ENCODE measurements around the gene ROS1. TPM values are rescaled to one million over a fixed set of nuclear protein-coding genes. Genes with fewer than 3 reads are reported as not detected.

Gene ROS1
- total and polyA plus RNA-seq, 2 donors (not counting 3 experiments of a cell fraction or from before 2014, with no cell fraction given) = not detected

GRCh38 chr6:117451671-117452070 is 25.9 kb upstream of the ROS1 start:
- no peaks in the 10 kb centered on the region for H4K20me1 ChIP-seq (replicated peaks; ENCODE audit: control insufficient read depth, extremely low read depth, insufficient read depth, low read length)
- H3K79me2 ChIP-seq (ENCODE audit: control insufficient read depth, insufficient read depth, low read length) = no peaks in the 10 kb centered on the region
- H3K27me3 ChIP-seq (ENCODE audit: control insufficient read depth in 2 of 2, insufficient read depth in 2 of 2, low read length in 2 of 2) = peaks cover 13 to 23% of the 10 kb centered on the region in 2 experiments
- H3K36me3 ChIP-seq (ENCODE audit: control insufficient read depth in 2 of 2, extremely low read depth in 1 of 2, insufficient read depth in 2 of 2, low read length in 2 of 2) = no peaks in the 10 kb centered on the region
- H3K4me2 ChIP-seq (ENCODE audit: insufficient read depth, low read length) = no peak overlapping the region
- no peaks in the 10 kb centered on the region for H3K9me1 ChIP-seq (replicated peaks; ENCODE audit: control insufficient read depth, extremely low read depth, insufficient read depth, low read length)
- DNase-seq (ENCODE audit: low read depth, low spot score) = no peak
- no peak overlapping the region for H3K9ac ChIP-seq (replicated peaks; ENCODE audit: extremely low read depth, insufficient read depth, low read length)
- no peaks in the 10 kb centered on the region for H3K9me3 ChIP-seq (replicated peaks; ENCODE audit: control insufficient read depth, insufficient read depth, low read length)
- no peak overlapping the region for H3K4me3 ChIP-seq (replicated peaks in 1 of 3; ENCODE audit: insufficient read depth in 1 of 3, low read depth in 1 of 3, low read length in 3 of 3)
- intact Hi-C loops (cut with micrococcal nuclease) (no loop called here), dilution Hi-C loops (cut with MboI; ENCODE audit: extremely low pct_ligation_motif_present, low sequenced_read_pairs) (no loop called here)
- H3K4me1 ChIP-seq (ENCODE audit: control insufficient read depth, extremely low read depth, insufficient read depth, low read length) = peaks cover 6% of the 10 kb centered on the region
- no peak overlapping the region for H3K27ac ChIP-seq (ENCODE audit: insufficient read depth, low read depth, low read length)
- BruUV-seq (replicated peaks) = no TSS peak
- ChIA-PET CTCF (interaction anchor here (1.0 to 5.6 kb wide), 5 partner anchors 10 to 154 kb away, joined by 3 to 333 read pairs (median 4); no protein-coding TSS in a partner anchor), POLR2A (no interaction called here)
- no peak overlapping the region for H2AFZ ChIP-seq (ENCODE audit: low read depth, low read length)
- no peak for FAIRE-seq
- no peak for TF ChIP-seq MAX (IDR thresholded peaks at IDR 0.05; ENCODE audit: insufficient read depth, insufficient read length)
- TF ChIP-seq POLR2AphosphoS5 (IDR thresholded peaks at IDR 0.05; ENCODE audit: insufficient read depth, low read depth, low read length) = no peak
- no peak for TF ChIP-seq POLR2A (IDR thresholded peaks at IDR 0.05; ENCODE audit: low read depth, low read length)
- no peak for TF ChIP-seq JUN (IDR thresholded peaks at IDR 0.05; ENCODE audit: borderline replicate concordance, insufficient read depth, insufficient read length, low read depth)
- TF ChIP-seq GATA2 (IDR thresholded peaks at IDR 0.05; ENCODE audit: insufficient read depth, insufficient read length, low read depth, low read length) = no peak
- TF ChIP-seq FOS (IDR thresholded peaks at IDR 0.05; ENCODE audit: borderline replicate concordance, insufficient read depth, low read length) = no peak
- TF ChIP-seq EZH2 (IDR thresholded peaks at IDR 0.05; ENCODE audit: borderline replicate concordance, low read depth, low read length, severe bottlenecking) = no peak
- no peak for TF ChIP-seq MYC (IDR thresholded peaks at IDR 0.05; ENCODE audit: low read depth, low read length)
- no peak for TF ChIP-seq CTCF (IDR thresholded peaks at IDR 0.05; ENCODE audit: extremely low read depth in 1 of 2, insufficient read depth in 1 of 2, low read depth in 1 of 2, low read length in 2 of 2)
